Skeletal muscle tissue (tissue), 4 donors: ENCODE data around the gene GPER1. TPM values are rescaled to one million over a fixed set of nuclear protein-coding genes. Genes with fewer than 3 reads are reported as not detected.
"Not testable (repeated sequence)": the region's sequence is repeated elsewhere in the genome, so short reads cannot be mapped to it uniquely, and the experiment has no call there.

Source experiments
- H3K27ac ChIP-seq: one replicate; pipeline ENCODE4 v1.7.0; 2013; ENCODE audit warnings: mild to moderate bottlenecking, low read depth, low read length, inconsistent platforms
- H3K27me3 ChIP-seq, 3 donors: one replicate each; pipeline ENCODE4 v1.7.0; 2013; ENCODE audit warnings: low read length in 3 of 3; ENCODE audit not compliant: control insufficient read depth in 3 of 3, insufficient read depth in 3 of 3
- H3K36me3 ChIP-seq, 3 donors: one replicate each; pipeline ENCODE4 v1.7.0; 2013; ENCODE audit warnings: low read length in 3 of 3; ENCODE audit not compliant: control insufficient read depth in 3 of 3, insufficient read depth in 3 of 3
- H3K4me1 ChIP-seq, 3 donors: one replicate each; pipeline ENCODE4 v1.7.0; 2013; ENCODE audit warnings: low read length in 3 of 3, mild to moderate bottlenecking in 3 of 3; ENCODE audit not compliant: control insufficient read depth in 3 of 3, insufficient read depth in 3 of 3
- H3K4me3 ChIP-seq, 3 donors: one replicate each; pipeline ENCODE4 v1.7.0; 2013; ENCODE audit warnings: low read length in 3 of 3
- H3K9ac ChIP-seq, 3 donors: one replicate each; pipeline ENCODE4 v1.7.0; 2013; ENCODE audit warnings: low read length in 3 of 3, mild to moderate bottlenecking in 3 of 3, moderate library complexity in 2 of 3, low read depth in 1 of 3
- H3K9me3 ChIP-seq, 3 donors: one replicate each; pipeline ENCODE4 v1.7.0; 2013; ENCODE audit warnings: low read length in 3 of 3; ENCODE audit not compliant: control insufficient read depth in 3 of 3
- total RNA-seq: library from RNA; depleted of rRNA; stranded (reverse); fragments of >200 nt; gene quantifications from one replicate; pipeline ENCODE4 v1.2.3, GENCODE V29; 2014
- donor health status: Osteomylitis.

The GPER1 gene
- total RNA-seq, result 5.2 TPM

GRCh38 chr7:1087952-1088920 is at the start of gene GPER1:
GPER1 (plus strand) TSS chr7:1088113; CDS start chr7:1091729, 3,616 bp downstream.
- H3K27ac ChIP-seq, result no peak within 1 kb of the TSS
- H3K36me3 ChIP-seq, result peaks cover 0 to 8% (median 0%) of the 10 kb centered on the region in 3 donors
- peak within 1 kb of the TSS; percentile 63 to 75 (median 71) for H3K4me3 ChIP-seq
- H3K9ac ChIP-seq, result peak within 1 kb of the TSS; percentile 21 to 76 (median 36)
- peaks cover 16 to 17% (median 16%) of the 10 kb centered on the region in 3 donors for H3K4me1 ChIP-seq
- H3K9me3 ChIP-seq, result no peaks in the 10 kb centered on the region
- H3K27me3 ChIP-seq, result no peaks in the 10 kb centered on the region

- H3K36me3 ChIP-seq, H3K9ac ChIP-seq, H3K27me3 ChIP-seq, H3K4me3 ChIP-seq, H3K9me3 ChIP-seq, H3K27ac ChIP-seq: not testable (repeated sequence)
- H3K4me1 ChIP-seq, result peaks cover 30 to 40% (median 31%) of the 10 kb centered on the region in 3 donors
Measured at GRCh38 chr7:1040233-1040632, 47.7 kb upstream of the GPER1 start.

- Histone ChIP-seq H3K27ac (no peak overlapping the region), H3K36me3 (no peaks in the 10 kb centered on the region), H3K9me3 (no peaks in the 10 kb centered on the region), H3K27me3 (peaks cover 0 to 3% (median 0%) of the 10 kb centered on the region in 3 donors), H3K9ac (peak overlapping the region in 1 of 3 donors; percentile 19), H3K4me1 (peaks cover 36 to 46% (median 36%) of the 10 kb centered on the region in 3 donors), H3K4me3 (peak overlapping the region in 2 of 3 donors; percentile 29 to 51)
Measured at GRCh38 chr7:1040790-1041189, 47.1 kb upstream of the GPER1 start.

- Histone ChIP-seq H3K27me3 (no peaks in the 10 kb centered on the region), H3K27ac (no peak overlapping the region), H3K9ac (peak overlapping the region in 2 of 3 donors; percentile 12 to 33), H3K36me3 (no peaks in the 10 kb centered on the region), H3K4me1 (peaks cover 45 to 56% (median 46%) of the 10 kb centered on the region in 3 donors), H3K4me3 (peak overlapping the region in 2 of 3 donors; percentile 6 to 30), H3K9me3 (no peaks in the 10 kb centered on the region)
Measured at GRCh38 chr7:1041551-1042491, 46.1 kb upstream of the GPER1 start.

GRCh38 chr7:1042492-1042833 is 45.5 kb upstream of the GPER1 start:
- Histone ChIP-seq H3K9ac (no peak overlapping the region), H3K9me3 (no peaks in the 10 kb centered on the region), H3K4me1 (peaks cover 46 to 60% (median 46%) of the 10 kb centered on the region in 3 donors), H3K36me3 (no peaks in the 10 kb centered on the region), H3K27ac (no peak overlapping the region), H3K27me3 (no peaks in the 10 kb centered on the region), H3K4me3 (no peak overlapping the region)

GRCh38 chr7:1043552-1044188 is 44.2 kb upstream of the GPER1 start:
- H3K27ac ChIP-seq, result peak overlapping the region; percentile 89
- no peaks in the 10 kb centered on the region for H3K9me3 ChIP-seq
- H3K4me1 ChIP-seq, result peaks cover 46 to 71% (median 52%) of the 10 kb centered on the region in 3 donors
- H3K36me3 ChIP-seq, result no peaks in the 10 kb centered on the region
- no peaks in the 10 kb centered on the region for H3K27me3 ChIP-seq
- H3K4me3 ChIP-seq, result peak overlapping the region; percentile 44 to 66 (median 54)
- peak overlapping the region; percentile 52 to 88 (median 64) for H3K9ac ChIP-seq

GRCh38 chr7:1044189-1045068 is 43.5 kb upstream of the GPER1 start, which contains the start of gene GPR146:
GPR146 (plus strand) TSS chr7:1044546; CDS start chr7:1057516, 12,970 bp downstream.
- H3K4me3 ChIP-seq, result peak within 1 kb of the TSS; percentile 74 to 82 (median 80)
- H3K4me1 ChIP-seq, result peaks cover 54 to 78% (median 59%) of the 10 kb centered on the region in 3 donors
- H3K9ac ChIP-seq, result peak within 1 kb of the TSS; percentile 79 to 92 (median 83)
- no peaks in the 10 kb centered on the region for H3K27me3 ChIP-seq
- no peaks in the 10 kb centered on the region for H3K36me3 ChIP-seq
- H3K9me3 ChIP-seq, result no peaks in the 10 kb centered on the region
- peak within 1 kb of the TSS; percentile 89 for H3K27ac ChIP-seq

GRCh38 chr7:1045069-1046063 is 42.5 kb upstream of the GPER1 start:
- Histone ChIP-seq H3K9ac (peak overlapping the region; percentile 79 to 92 (median 83)), H3K36me3 (no peaks in the 10 kb centered on the region), H3K4me1 (peaks cover 60 to 87% (median 68%) of the 10 kb centered on the region in 3 donors), H3K4me3 (peak overlapping the region; percentile 74 to 82 (median 80)), H3K9me3 (no peaks in the 10 kb centered on the region), H3K27me3 (no peaks in the 10 kb centered on the region), H3K27ac (peak overlapping the region; percentile 89)
